Endothelial cell of umbilical vein (primary cell): ENCODE measurements around the gene C10orf105. TPM values are rescaled to one million over a fixed set of nuclear protein-coding genes. Genes with fewer than 3 reads are reported as not detected.

Experiments
- BruUV-seq: library from RNA; stranded (reverse); fragments of 400-500 nt; replicated peaks from 2 replicates; lab custom pipeline; 2021; lab: Mats Ljungman, UMichigan
- CTCF ChIA-PET: fragments of 300-600, 350-600 bp; sonication (Branson Sonifier 250); formaldehyde crosslinking; loops from one replicate; lab custom pipeline; 2021; ENCODE audit warnings: antibody characterized with exemption, inconsistent platforms; lab: Charles Lee
- POLR2A ChIA-PET: fragments of 300-600, 350-600 bp; sonication (Branson Sonifier 250); formaldehyde crosslinking; loops from one replicate; lab custom pipeline; 2021; ENCODE audit warnings: antibody characterized with exemption, inconsistent platforms; lab: Charles Lee
- DNase-seq: peaks from one replicate; pipeline ENCODE4 v3.0.0-alpha.2; 2011; ENCODE audit warnings: low read depth, low spot score
- FAIRE-seq: peaks from 2 replicates; lab custom pipeline; 2011; peaks lifted over from hg19 to GRCh38; lab: Jason Lieb, UNC
- H2AFZ ChIP-seq: 2 replicates; pipeline ENCODE4 v1.6.0; 2012; ENCODE audit warnings: low read depth, low read length, control low read depth, inconsistent platforms
- H3K27ac ChIP-seq: 2 replicates; pipeline ENCODE4 v1.5.1; 2011; ENCODE audit warnings: low read depth, mild to moderate bottlenecking, control low read depth, low read length, moderate library complexity; ENCODE audit not compliant: insufficient read depth
- H3K27me3 ChIP-seq, 2 experiments: 2 replicates each; pipeline versions ENCODE4 v1.6.0 to v1.6.1; 2011; ENCODE audit warnings: low read length in 2 of 2, mixed read lengths in 1 of 2; ENCODE audit not compliant: control insufficient read depth in 2 of 2, insufficient read depth in 2 of 2
- H3K36me3 ChIP-seq, 2 experiments: 2 replicates in 1 of 2; 3 replicates in 1 of 2; pipeline ENCODE4 v1.5.1; 2011; ENCODE audit warnings: low read length in 2 of 2, mild to moderate bottlenecking in 1 of 2, moderate library complexity in 1 of 2; ENCODE audit not compliant: control insufficient read depth in 2 of 2, insufficient read depth in 2 of 2; ENCODE audit errors: extremely low read depth in 1 of 2
- H3K4me1 ChIP-seq: 3 replicates; pipeline ENCODE4 v1.5.1; 2011; ENCODE audit warnings: mild to moderate bottlenecking, low read length; ENCODE audit not compliant: control insufficient read depth, insufficient read depth; ENCODE audit errors: extremely low read depth
- H3K4me2 ChIP-seq: 2 replicates; pipeline ENCODE4 v1.6.1; 2011; ENCODE audit warnings: low read length, control low read depth, mixed read lengths; ENCODE audit not compliant: insufficient read depth
- H3K4me3 ChIP-seq, 3 experiments: fragments of 200-600 bp in 1 of 3; sonication (generic), shearing (Covaris generic) in 1 of 3; replicated peaks in 1 of 3; 2 replicates each; pipeline ENCODE4 v1.5.1; 2011 to 2016; ENCODE audit warnings: control low read depth in 3 of 3, low read length in 3 of 3, mild to moderate bottlenecking in 2 of 3, inconsistent platforms in 1 of 3, low read depth in 1 of 3, moderate library complexity in 1 of 3; ENCODE audit not compliant: insufficient read depth in 1 of 3
- H3K79me2 ChIP-seq: 2 replicates; pipeline ENCODE4 v1.6.0; 2012; ENCODE audit warnings: low read length, inconsistent platforms; ENCODE audit not compliant: control insufficient read depth, insufficient read depth
- H3K9ac ChIP-seq: replicated peaks from 2 replicates; pipeline ENCODE3; 2011; ENCODE audit warnings: low read length, control low read depth; ENCODE audit not compliant: insufficient read depth; ENCODE audit errors: extremely low read depth
- H3K9me1 ChIP-seq: replicated peaks from 3 replicates; pipeline ENCODE4 v1.6.0; 2011; ENCODE audit warnings: mild to moderate bottlenecking, low read length; ENCODE audit not compliant: control insufficient read depth, insufficient read depth; ENCODE audit errors: extremely low read depth
- H3K9me3 ChIP-seq: replicated peaks from 2 replicates; pipeline ENCODE4 v1.5.1; 2012; ENCODE audit warnings: low read length, inconsistent platforms; ENCODE audit not compliant: control insufficient read depth, insufficient read depth
- H4K20me1 ChIP-seq: replicated peaks from 2 replicates; pipeline ENCODE3; 2011; ENCODE audit warnings: mild to moderate bottlenecking, low read length; ENCODE audit not compliant: control insufficient read depth, insufficient read depth; ENCODE audit errors: extremely low read depth
- FOS ChIP-seq: IDR thresholded peaks from 2 replicates; pipeline ENCODE4 v1.6.1; 2011; ENCODE audit warnings: mild to moderate bottlenecking, low read length, moderate library complexity, borderline replicate concordance; ENCODE audit not compliant: insufficient read depth
- GATA2 ChIP-seq: IDR thresholded peaks from 2 replicates; pipeline ENCODE4 v1.7.0; 2011; ENCODE audit warnings: low read depth, mild to moderate bottlenecking, moderate library complexity, mixed read lengths, low read length; ENCODE audit not compliant: insufficient read length, insufficient read depth
- dilution Hi-C: fragments of 300-500 bp; cut with MboI; formaldehyde crosslinking; loops from one replicate; pipeline ENCODE4 v1.15.0; 2019; ENCODE audit warnings: low sequenced_read_pairs; ENCODE audit not compliant: extremely low pct_ligation_motif_present
- intact Hi-C: fragments of 100-400 bp; cut with micrococcal nuclease; formaldehyde crosslinking; loops from one replicate; pipeline ENCODE4 v1.10.0; 2022
- polyA plus RNA-seq, 4 experiments: library from polyadenylated mRNA; depleted of rRNA in 3 of 4; stranded (reverse) in 3 of 4; unstranded in 1 of 4; fragments of >200 nt; gene quantifications; 2 replicates each; pipeline versions ENCODE4 v1.2.1 to v1.2.3, GENCODE V29; 2011 to 2012; ENCODE audit warnings: missing spikeins in 1 of 4
- total RNA-seq: library from RNA; stranded (reverse); gene quantifications from 2 replicates; pipeline ENCODE4 v1.2.3, GENCODE V29; 2021
- TF ChIP-seq, protein P1 (sequence below): IDR thresholded peaks from 2 replicates; pipeline ENCODE4 v1.6.1; 2011; ENCODE audit not compliant: insufficient read depth, insufficient read length
- TF ChIP-seq, protein P2 (sequence below), 2 donors: IDR thresholded peaks; 1 replicate in 1 of 2; 2 replicates in 1 of 2; pipeline ENCODE4 v1.5.1; 2011; ENCODE audit warnings: low read length in 2 of 2, mild to moderate bottlenecking in 2 of 2, moderate library complexity in 2 of 2, control low read depth in 1 of 2, inconsistent platforms in 1 of 2, low read depth in 1 of 2; ENCODE audit not compliant: insufficient read depth in 1 of 2; ENCODE audit errors: extremely low read depth in 1 of 2

The C10orf105 gene
- total and polyA plus RNA-seq, 2 donors (not counting 3 experiments of a cell fraction or from before 2014, with no cell fraction given): not detected

DNA sequence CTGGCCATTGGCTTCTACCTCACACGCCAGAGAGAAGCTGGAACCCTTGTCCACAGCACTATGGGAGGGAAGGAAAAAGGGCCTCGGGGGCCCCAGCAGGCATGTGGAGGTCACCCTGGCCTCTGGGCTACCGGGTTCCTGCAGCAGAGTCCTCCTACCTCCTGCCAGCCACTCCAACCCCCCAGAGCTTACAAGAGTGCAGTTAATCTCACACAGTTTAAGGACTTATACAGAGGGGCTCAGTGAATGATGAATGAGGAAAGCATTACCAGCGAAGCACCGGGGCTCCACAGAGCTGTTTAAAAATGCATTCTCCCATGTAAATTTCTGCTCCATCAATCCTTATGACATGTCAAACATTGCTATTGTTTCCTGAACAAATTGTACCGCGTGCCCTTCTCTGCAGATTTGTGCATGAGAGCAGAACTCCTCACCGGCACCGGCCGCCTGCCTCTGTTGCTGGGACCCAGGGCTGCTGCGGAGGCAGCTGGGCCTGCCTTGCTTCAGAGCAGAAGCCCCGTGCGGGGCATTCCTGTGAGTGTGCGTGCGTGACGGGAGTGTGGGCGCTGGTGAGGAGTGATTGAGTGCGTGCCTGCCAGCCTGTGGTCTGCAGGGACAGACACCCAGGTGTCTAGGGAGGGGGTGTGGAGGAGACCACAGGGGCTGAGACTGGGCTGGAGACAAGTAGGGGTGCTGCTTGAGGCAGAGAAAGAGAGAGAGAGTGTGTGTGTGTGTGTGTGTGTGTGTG is 52.8 kb downstream of the C10orf105 start:
- TF ChIP-seq, protein P1, sequence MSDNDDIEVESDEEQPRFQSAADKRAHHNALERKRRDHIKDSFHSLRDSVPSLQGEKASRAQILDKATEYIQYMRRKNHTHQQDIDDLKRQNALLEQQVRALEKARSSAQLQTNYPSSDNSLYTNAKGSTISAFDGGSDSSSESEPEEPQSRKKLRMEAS: no peak
- TF ChIP-seq GATA2 (no peak), FOS (no peak)
- TF ChIP-seq, protein P2, sequence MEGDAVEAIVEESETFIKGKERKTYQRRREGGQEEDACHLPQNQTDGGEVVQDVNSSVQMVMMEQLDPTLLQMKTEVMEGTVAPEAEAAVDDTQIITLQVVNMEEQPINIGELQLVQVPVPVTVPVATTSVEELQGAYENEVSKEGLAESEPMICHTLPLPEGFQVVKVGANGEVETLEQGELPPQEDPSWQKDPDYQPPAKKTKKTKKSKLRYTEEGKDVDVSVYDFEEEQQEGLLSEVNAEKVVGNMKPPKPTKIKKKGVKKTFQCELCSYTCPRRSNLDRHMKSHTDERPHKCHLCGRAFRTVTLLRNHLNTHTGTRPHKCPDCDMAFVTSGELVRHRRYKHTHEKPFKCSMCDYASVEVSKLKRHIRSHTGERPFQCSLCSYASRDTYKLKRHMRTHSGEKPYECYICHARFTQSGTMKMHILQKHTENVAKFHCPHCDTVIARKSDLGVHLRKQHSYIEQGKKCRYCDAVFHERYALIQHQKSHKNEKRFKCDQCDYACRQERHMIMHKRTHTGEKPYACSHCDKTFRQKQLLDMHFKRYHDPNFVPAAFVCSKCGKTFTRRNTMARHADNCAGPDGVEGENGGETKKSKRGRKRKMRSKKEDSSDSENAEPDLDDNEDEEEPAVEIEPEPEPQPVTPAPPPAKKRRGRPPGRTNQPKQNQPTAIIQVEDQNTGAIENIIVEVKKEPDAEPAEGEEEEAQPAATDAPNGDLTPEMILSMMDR (IDR thresholded peaks at IDR 0.05; ENCODE audit: extremely low read depth in 1 of 2, insufficient read depth in 1 of 2, low read depth in 1 of 2, low read length in 2 of 2): no peak
- no peaks in the 10 kb centered on the region for H4K20me1 ChIP-seq
- no peaks in the 10 kb centered on the region for H3K9me1 ChIP-seq

More for the DNA sequence above, 52.8 kb downstream of the C10orf105 start:
- FAIRE-seq (no peak), DNase-seq (no peak)
- no peaks in the 10 kb centered on the region for H3K27me3 ChIP-seq
- CTCF ChIA-PET: interaction anchor here (1.0 to 1.1 kb wide), 3 partner anchors 40 to 58 kb away, joined by 3 to 5 read pairs (median 3); no protein-coding TSS in a partner anchor
- no peaks in the 10 kb centered on the region for H3K4me1 ChIP-seq
- POLR2A ChIA-PET: no interaction called here
- H3K36me3 ChIP-seq: no peaks in the 10 kb centered on the region
- H3K27ac ChIP-seq: no peak overlapping the region
- H3K9ac ChIP-seq: no peak overlapping the region
- no peak overlapping the region for H2AFZ ChIP-seq
- dilution Hi-C loops: no loop called here
- no peaks in the 10 kb centered on the region for H3K79me2 ChIP-seq
- intact Hi-C loops: no loop called here
- BruUV-seq: no TSS peak
- no peak overlapping the region for H3K4me2 ChIP-seq
- no peak overlapping the region for H3K4me3 ChIP-seq
- H3K9me3 ChIP-seq: no peaks in the 10 kb centered on the region
